ENCODE measurements around the gene GATAD1.

DNA sequence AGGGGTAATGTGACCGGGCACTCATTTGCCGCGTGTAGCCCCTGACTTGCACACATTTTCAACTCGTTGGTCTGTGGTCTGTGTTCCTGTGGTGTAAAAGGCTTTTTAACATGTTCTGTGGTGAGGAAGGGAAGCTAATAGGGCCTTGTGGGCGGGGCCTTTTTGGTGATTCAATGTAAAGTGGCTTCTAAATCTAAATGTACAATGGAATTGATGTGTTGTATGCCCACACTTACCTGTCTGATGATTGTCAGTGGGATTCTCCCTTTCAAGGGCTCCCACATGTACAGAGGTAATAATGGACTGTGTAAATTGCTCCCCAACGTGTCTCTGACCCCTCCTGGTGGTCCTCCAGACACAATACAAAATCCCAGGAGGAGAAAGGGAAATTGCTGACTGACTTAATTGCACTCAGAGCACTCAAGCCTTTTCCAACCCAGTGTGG is 43.1 kb upstream of the GATAD1 start:
- no peak for TF ChIP-seq POLR2A (IDR thresholded peaks at IDR 0.05)
- TF ChIP-seq, protein P1, sequence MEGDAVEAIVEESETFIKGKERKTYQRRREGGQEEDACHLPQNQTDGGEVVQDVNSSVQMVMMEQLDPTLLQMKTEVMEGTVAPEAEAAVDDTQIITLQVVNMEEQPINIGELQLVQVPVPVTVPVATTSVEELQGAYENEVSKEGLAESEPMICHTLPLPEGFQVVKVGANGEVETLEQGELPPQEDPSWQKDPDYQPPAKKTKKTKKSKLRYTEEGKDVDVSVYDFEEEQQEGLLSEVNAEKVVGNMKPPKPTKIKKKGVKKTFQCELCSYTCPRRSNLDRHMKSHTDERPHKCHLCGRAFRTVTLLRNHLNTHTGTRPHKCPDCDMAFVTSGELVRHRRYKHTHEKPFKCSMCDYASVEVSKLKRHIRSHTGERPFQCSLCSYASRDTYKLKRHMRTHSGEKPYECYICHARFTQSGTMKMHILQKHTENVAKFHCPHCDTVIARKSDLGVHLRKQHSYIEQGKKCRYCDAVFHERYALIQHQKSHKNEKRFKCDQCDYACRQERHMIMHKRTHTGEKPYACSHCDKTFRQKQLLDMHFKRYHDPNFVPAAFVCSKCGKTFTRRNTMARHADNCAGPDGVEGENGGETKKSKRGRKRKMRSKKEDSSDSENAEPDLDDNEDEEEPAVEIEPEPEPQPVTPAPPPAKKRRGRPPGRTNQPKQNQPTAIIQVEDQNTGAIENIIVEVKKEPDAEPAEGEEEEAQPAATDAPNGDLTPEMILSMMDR (IDR thresholded peaks at IDR 0.05): no peak

All from adrenal gland (tissue), 5 donors.